ENCODE measurements around the gene ARSG. TPM values are rescaled to one million over a fixed set of nuclear protein-coding genes. Genes with fewer than 3 reads are reported as not detected.

ARSG gene
- total RNA-seq, 2 experiments from 2014 or later: 11.7 to 13.8 TPM

GRCh38 chr17:68433911-68434508, 142.7 kb downstream of the ARSG start:
- Mint-ChIP-seq H3K4me1 (peaks cover 60% of the 10 kb centered on the region), H3K4me3 (no peak overlapping the region), H3K9me3 (no peaks in the 10 kb centered on the region), H3K27ac (peak overlapping the region; percentile 41), H3K36me3 (ENCODE audit: low read depth) (peaks cover 51% of the 10 kb centered on the region), H3K27me3 (no peaks in the 10 kb centered on the region)
- ChIA-PET CTCF (interaction anchor here (0.9 to 2.0 kb wide), 3 partner anchors 11 to 189 kb away, joined by 3 to 9 read pairs (median 3); no protein-coding TSS in a partner anchor), POLR2A (no interaction called here)
- DNase-seq: no peak

DNA sequence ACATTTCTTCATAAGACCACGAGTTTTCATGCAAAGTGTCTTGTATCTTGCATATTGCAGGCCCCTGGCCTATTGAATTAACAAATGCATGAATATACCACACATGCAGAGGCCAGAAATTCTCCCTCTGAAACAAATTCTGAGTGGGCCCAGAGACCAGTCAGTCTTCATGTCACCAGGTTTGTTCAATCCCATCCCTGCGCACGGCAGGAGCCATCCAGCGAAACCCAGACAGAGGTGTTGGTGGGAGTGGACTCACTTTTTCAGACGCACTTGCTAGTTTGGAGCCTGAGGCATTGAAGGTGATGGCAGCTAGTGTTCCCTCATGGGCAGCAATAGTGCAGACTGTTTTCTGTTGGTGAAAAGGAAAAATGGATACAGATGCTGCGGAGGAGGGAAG, 144.1 kb downstream of the ARSG start:
- ChIA-PET POLR2A (no interaction called here), CTCF (interaction anchor here (0.7 to 4.3 kb wide), 22 partner anchors 8 to 405 kb away, joined by 3 to 31 read pairs (median 6); partner anchors contain the start of genes AMZ2, SLC16A6 and WIPI1)
- H3K9me3 Mint-ChIP-seq: no peaks in the 10 kb centered on the region
- no peaks in the 10 kb centered on the region for H3K27me3 Mint-ChIP-seq
- H3K27ac Mint-ChIP-seq: no peak overlapping the region
- H3K36me3 Mint-ChIP-seq (ENCODE audit: low read depth): peaks cover 47% of the 10 kb centered on the region
- DNase-seq: no peak
- H3K4me3 Mint-ChIP-seq: no peak overlapping the region
- H3K4me1 Mint-ChIP-seq: peaks cover 69% of the 10 kb centered on the region

- CTCF ChIA-PET: interaction anchor here (0.6 to 4.3 kb wide), 37 partner anchors 9 to 406 kb away, joined by 3 to 31 read pairs (median 4); partner anchors contain the start of genes AMZ2, ARSG, SLC16A6 and WIPI1
- POLR2A ChIA-PET: no interaction called here
- H3K4me3 Mint-ChIP-seq: peak overlapping the region; percentile 62
- peak overlapping the region; percentile 95 for H3K27ac Mint-ChIP-seq
- peak; percentile 91 for DNase-seq
- H3K4me1 Mint-ChIP-seq: peaks cover 76% of the 10 kb centered on the region
- H3K36me3 Mint-ChIP-seq (ENCODE audit: low read depth): peaks cover 50% of the 10 kb centered on the region
- H3K27me3 Mint-ChIP-seq: no peaks in the 10 kb centered on the region
- H3K9me3 Mint-ChIP-seq: no peaks in the 10 kb centered on the region
Observed at GRCh38 chr17:68435876-68436842, 144.9 kb downstream of the ARSG start.

DNA sequence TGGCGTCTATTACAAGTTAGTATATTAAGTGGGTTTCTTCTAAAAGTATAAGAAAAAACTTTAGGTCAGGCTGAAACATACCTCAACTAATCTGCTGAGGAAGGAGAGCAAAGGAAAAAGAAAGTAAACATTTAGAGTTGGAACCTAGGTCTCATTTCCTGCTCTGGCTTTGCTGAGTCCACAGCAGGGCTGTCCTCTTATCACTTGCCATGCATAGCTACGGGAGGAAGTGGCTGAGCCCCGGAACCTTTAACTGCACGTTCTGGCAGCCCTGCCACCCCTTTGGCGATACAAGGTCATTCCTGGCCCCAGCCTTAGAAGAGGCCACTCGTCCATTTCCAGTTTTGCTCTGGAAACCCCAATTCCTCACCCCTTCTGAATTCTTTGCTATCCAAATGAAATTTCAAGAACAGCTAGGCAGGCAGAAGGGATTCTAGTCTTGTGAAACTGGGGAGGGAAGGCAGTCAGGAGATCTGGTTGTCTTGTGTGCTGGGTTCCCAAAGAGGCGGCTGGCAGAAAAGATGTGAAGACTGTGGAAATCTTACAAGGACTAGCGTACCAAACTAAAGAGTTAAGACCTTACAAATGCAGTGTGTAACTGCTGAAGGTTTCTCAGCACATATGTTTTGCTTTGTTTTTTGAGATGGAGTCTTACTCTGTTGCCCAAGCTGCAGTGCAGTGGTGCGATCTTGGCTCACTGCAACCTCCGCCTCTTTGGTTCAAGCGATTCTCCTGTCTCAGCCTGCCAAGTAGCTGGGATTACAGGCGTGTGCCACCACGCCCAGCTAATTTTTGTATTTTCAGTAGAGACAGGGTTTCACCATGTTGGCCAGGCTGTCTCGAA, 146.9 kb downstream of the ARSG start:
- Mint-ChIP-seq H3K4me3 (peak overlapping the region; percentile 62), H3K9me3 (no peaks in the 10 kb centered on the region), H3K27ac (peak overlapping the region; percentile 95), H3K4me1 (peaks cover 75% of the 10 kb centered on the region), H3K27me3 (no peaks in the 10 kb centered on the region), H3K36me3 (ENCODE audit: low read depth) (peaks cover 39% of the 10 kb centered on the region)
- ChIA-PET POLR2A (interaction anchor here (1.0 to 1.4 kb wide), 4 partner anchors 18 to 200 kb away, joined by 3 to 4 read pairs (median 4); partner anchors contain the start of gene WIPI1), CTCF (interaction anchor here (1.0 to 4.3 kb wide), 12 partner anchors 10 to 232 kb away, joined by 3 to 31 read pairs (median 12); partner anchors contain the start of genes AMZ2 and WIPI1)
- peak; percentile 73 for DNase-seq

DNA sequence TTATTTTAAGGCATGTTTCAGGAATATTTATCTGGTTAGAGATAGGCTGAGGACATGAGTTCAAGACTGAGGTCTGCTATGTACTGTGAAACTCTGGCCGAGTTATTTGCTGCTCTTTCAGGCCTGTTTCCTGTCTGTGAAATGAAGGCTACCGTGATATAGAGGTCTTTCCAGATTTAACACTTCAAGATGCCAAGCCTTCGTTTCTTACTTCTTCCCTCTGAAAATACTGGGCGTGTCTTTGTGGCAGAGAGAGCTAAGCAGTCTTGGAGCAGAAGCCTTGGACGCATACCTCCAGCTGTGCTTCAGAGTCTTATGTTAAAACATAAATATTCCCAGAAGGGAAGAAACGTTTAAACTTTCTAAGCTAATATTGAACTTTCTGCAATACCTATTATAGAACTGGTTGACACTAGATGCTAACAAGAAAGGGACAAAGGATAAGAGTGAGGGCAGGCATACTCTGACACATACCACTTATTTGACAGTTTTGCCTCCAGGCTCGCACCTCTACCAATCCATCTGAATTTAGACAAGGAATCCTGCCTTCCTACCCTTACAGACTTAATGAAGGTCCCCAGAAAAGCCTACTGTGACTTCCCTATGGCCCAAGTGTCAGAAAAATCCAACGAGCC, 148.5 kb downstream of the ARSG start:
- ChIA-PET CTCF (interaction anchor here (0.6 to 2.6 kb wide), 5 partner anchors 19 to 149 kb away, joined by 3 to 9 read pairs (median 3); partner anchors contain the start of gene SLC16A6), POLR2A (no interaction called here)
- no peak overlapping the region for H3K27ac Mint-ChIP-seq
- H3K27me3 Mint-ChIP-seq: no peaks in the 10 kb centered on the region
- H3K9me3 Mint-ChIP-seq: no peaks in the 10 kb centered on the region
- H3K36me3 Mint-ChIP-seq (ENCODE audit: low read depth): peaks cover 43% of the 10 kb centered on the region
- no peak for DNase-seq
- no peak overlapping the region for H3K4me3 Mint-ChIP-seq
- H3K4me1 Mint-ChIP-seq: peaks cover 67% of the 10 kb centered on the region

DNA sequence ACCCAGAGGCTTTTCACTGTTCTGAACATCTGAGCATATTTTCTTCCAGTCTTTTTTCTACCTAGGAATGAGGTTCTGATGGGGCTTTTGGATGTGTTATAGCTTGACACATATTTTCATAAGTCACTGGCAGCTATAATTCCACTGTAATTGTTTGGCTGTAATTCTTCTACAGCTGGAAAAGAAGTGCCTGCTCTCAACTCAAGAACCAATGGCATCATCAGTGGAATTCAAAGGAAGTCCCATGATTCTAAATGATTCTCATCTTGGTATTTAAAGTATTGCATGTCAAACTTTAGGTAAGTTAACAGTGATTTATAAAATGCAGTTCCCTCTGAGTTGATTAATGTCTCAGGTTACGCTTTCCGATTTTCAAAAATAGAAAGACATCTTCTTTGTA, 149.2 kb downstream of the ARSG start:
- no peak for DNase-seq
- ChIA-PET POLR2A (no interaction called here), CTCF (interaction anchor here (2.6 kb wide), 1 partner anchor 18 kb away, joined by 9 read pairs; no protein-coding TSS in a partner anchor)
- Mint-ChIP-seq H3K4me3 (no peak overlapping the region), H3K27me3 (no peaks in the 10 kb centered on the region), H3K27ac (peak overlapping the region; percentile 15), H3K36me3 (ENCODE audit: low read depth) (peaks cover 46% of the 10 kb centered on the region), H3K9me3 (no peaks in the 10 kb centered on the region), H3K4me1 (peaks cover 64% of the 10 kb centered on the region)

- Mint-ChIP-seq H3K27ac (peak overlapping the region; percentile 62), H3K4me3 (no peak overlapping the region), H3K36me3 (ENCODE audit: low read depth) (peaks cover 41% of the 10 kb centered on the region), H3K9me3 (no peaks in the 10 kb centered on the region), H3K27me3 (no peaks in the 10 kb centered on the region), H3K4me1 (peaks cover 60% of the 10 kb centered on the region)
- DNase-seq: no peak
- ChIA-PET POLR2A (no interaction called here), CTCF (interaction anchor here (0.7 to 2.6 kb wide), 5 partner anchors 9 to 19 kb away, joined by 3 to 9 read pairs (median 3); partner anchors contain the start of gene WIPI1)
Observed at GRCh38 chr17:68441070-68441770, 149.9 kb downstream of the ARSG start.

DNA sequence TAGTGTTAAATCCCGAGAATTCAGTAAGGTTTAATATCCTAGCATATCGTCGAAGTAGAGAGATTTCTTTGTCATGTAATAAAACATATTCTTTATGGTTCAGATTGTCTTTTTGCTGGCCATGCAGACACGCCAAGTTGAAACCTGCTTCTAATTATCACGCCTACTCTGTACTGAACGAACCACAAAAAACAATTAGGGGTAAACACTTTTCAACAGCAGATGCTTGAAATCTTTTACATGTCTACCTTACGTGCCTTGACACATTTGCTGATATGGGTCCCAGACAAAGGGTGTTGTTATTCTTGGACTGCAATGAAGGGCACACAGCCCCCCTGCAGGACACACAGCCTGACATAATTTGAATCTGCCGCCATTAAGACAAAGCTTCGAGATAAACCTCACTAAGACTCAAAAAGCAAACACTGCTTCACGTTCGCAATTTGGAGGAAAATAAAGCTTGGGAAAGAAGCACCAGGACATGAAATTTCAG, 152.7 kb downstream of the ARSG start:
- POLR2A ChIA-PET: no interaction called here
- Mint-ChIP-seq H3K9me3 (no peaks in the 10 kb centered on the region), H3K4me3 (no peak overlapping the region), H3K4me1 (peaks cover 46% of the 10 kb centered on the region), H3K36me3 (ENCODE audit: low read depth) (peaks cover 48% of the 10 kb centered on the region), H3K27ac (no peak overlapping the region), H3K27me3 (no peaks in the 10 kb centered on the region)
- CTCF ChIA-PET: interaction anchor here (1.4 to 1.7 kb wide), 3 partner anchors 9 to 12 kb away, joined by 3 to 5 read pairs (median 4); no protein-coding TSS in a partner anchor
- no peak for DNase-seq

DNA sequence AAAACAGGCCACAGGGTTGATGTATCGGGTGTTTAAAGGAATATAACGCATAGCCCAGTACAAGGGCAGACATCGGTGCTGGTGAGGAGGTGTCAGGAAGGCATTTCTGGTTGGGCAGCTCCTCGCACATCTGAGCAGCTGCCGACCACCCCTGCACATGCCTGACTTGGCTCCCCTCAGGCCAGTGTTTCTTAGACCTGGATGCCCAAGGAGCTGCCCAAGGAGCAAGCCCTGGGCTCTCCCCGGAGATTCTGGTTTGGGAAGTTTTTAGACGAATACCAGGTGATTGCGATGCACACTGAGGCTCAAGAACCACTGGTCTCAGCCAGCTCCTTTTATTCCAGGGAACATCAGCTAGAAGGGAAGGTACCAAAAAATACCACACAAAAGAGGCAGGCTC, 154.4 kb downstream of the ARSG start:
- Mint-ChIP-seq H3K27me3 (no peaks in the 10 kb centered on the region), H3K36me3 (ENCODE audit: low read depth) (peaks cover 53% of the 10 kb centered on the region), H3K4me3 (no peak overlapping the region), H3K27ac (no peak overlapping the region), H3K4me1 (peaks cover 33% of the 10 kb centered on the region), H3K9me3 (no peaks in the 10 kb centered on the region)
- ChIA-PET CTCF (interaction anchor here (0.7 to 7.3 kb wide), 6 partner anchors 8 to 673 kb away, joined by 3 to 31 read pairs (median 5); partner anchors contain the start of gene WIPI1), POLR2A (no interaction called here)
- no peak for DNase-seq

DNA sequence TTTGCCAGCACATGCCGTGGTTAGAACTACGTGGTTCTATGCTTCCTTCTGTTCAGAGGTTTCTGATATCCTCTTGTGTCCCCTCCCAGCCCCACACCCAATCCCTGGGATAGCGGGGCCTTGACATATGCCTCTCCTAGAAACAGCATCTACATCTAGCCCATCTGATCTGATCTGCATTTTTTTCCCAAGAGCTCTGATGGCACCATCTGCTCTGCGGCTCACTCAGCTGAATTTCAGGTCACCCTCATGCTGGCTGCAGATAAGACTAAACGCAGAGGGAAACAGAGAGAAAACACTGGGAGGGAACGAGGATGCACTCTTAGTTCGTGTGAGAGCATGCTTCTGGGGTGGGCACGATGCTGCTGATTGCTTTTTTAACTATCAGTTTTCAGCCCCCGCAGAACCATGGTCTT, 155.3 kb downstream of the ARSG start:
- no peak overlapping the region for H3K27ac Mint-ChIP-seq
- CTCF ChIA-PET: interaction anchor here (2.0 to 7.3 kb wide), 2 partner anchors 9 to 10 kb away, joined by 9 to 31 read pairs; partner anchors contain the start of gene WIPI1

More for the DNA sequence above, 155.3 kb downstream of the ARSG start:
- POLR2A ChIA-PET: no interaction called here
- peaks cover 24% of the 10 kb centered on the region for H3K4me1 Mint-ChIP-seq
- H3K9me3 Mint-ChIP-seq: no peaks in the 10 kb centered on the region
- no peak for DNase-seq
- no peak overlapping the region for H3K4me3 Mint-ChIP-seq
- H3K27me3 Mint-ChIP-seq: no peaks in the 10 kb centered on the region
- H3K36me3 Mint-ChIP-seq (ENCODE audit: low read depth): peaks cover 53% of the 10 kb centered on the region

Data from activated CD4-positive, alpha-beta T cell treated with anti-CD3 and anti-CD28 coated beads, Interleukin-2, amount 10 ng/mL, durations not matched to agents 7 days and 5 days (primary cell).